GM18502 (cell line): ENCODE results near the gene P2RX6.

ENCODE experiments used
- ATAC-seq: cut with Tn5 transposase; IDR thresholded peaks from one replicate; pipeline ENCODE4 v1.9.1; 2021; ENCODE audit warnings: mild to moderate bottlenecking; ENCODE audit not compliant: unreplicated experiment, poor library complexity

Gene P2RX6

GRCh38 chr22:20979243-20979809, 35.6 kb upstream of the P2RX6 start:
- no peak for ATAC-seq

GRCh38 chr22:20979940-20980453, 35.0 kb upstream of the P2RX6 start:
- ATAC-seq, result no peak

- no peak for ATAC-seq
Observed at GRCh38 chr22:20980523-20980922, 34.4 kb upstream of the P2RX6 start.

GRCh38 chr22:20980938-20981722, 33.8 kb upstream of the P2RX6 start:
- no peak for ATAC-seq

- peak; percentile 86 for ATAC-seq
Observed at GRCh38 chr22:20981787-20982562, 33.0 kb upstream of the P2RX6 start, which contains the start of gene LZTR1. LZTR1 (plus strand) TSS chr22:20982297; CDS start chr22:20982372, 75 bp downstream.

GRCh38 chr22:20982563-20982882, 32.4 kb upstream of the P2RX6 start:
- peak; percentile 25 for ATAC-seq

- no peak for ATAC-seq
Observed at GRCh38 chr22:20983081-20983771, 31.7 kb upstream of the P2RX6 start.

GRCh38 chr22:20985720-20986119, 29.2 kb upstream of the P2RX6 start:
- ATAC-seq, result no peak

GRCh38 chr22:20986365-20986764, 28.6 kb upstream of the P2RX6 start:
- no peak for ATAC-seq

GRCh38 chr22:20987375-20987774, 27.6 kb upstream of the P2RX6 start:
- ATAC-seq, result no peak

- ATAC-seq, result no peak
Observed at GRCh38 chr22:20988573-20989322, 26.2 kb upstream of the P2RX6 start.

- ATAC-seq, result no peak
Observed at GRCh38 chr22:20989323-20990138, 25.4 kb upstream of the P2RX6 start.

GRCh38 chr22:20990184-20991180, 24.5 kb upstream of the P2RX6 start:
- ATAC-seq, result no peak

- no peak for ATAC-seq
Observed at GRCh38 chr22:20991252-20992055, 23.5 kb upstream of the P2RX6 start.

- no peak for ATAC-seq
Observed at GRCh38 chr22:20992056-20992442, 22.9 kb upstream of the P2RX6 start.

GRCh38 chr22:20992456-20993303, 22.3 kb upstream of the P2RX6 start:
- no peak for ATAC-seq
